Medulla oblongata (tissue), 1 donor: ENCODE measurements around the gene FMO2.
"Not testable (repeated sequence)": the region's sequence is repeated elsewhere in the genome, so short reads cannot be mapped to it uniquely, and the experiment has no call there.

Experiments
- DNase-seq: peaks from one replicate; pipeline ENCODE4 v3.0.0-alpha.2; 2015; ENCODE audit errors: extremely low spot score

FMO2 gene

DNA sequence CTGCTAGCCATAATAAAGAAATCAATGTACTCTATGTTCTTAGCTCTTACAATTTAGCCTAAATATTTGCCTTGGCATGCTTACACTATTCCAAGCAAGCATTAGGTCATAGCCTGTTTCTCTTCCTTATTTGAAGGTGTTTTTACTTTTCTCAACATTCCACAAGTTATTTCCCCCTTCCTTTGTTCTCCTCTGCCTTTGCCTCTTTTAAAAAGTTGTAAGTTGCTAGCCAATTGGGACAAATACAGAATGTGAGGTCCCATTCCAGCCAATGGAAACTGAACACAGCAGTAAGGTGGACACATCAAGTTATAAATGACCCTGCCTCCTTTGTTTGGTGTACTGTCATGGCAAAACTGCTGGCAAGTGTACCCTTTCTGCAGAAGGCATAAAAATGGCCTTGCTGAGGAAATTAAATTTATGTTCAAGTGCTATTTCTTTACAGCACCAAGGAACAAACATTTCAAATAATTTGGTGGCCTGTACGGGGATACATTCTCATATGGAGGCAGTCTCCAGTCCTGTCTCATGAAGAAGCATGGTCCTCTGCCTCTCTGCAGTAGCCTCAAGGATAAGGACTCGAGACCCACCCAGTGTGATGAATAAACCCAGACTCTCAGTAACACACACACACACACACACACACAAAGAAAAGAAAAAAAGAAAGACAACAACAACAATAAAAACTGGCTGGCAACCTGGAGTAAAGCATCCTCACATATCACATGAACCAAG lies 34.4 kb downstream of the FMO2 start:
- no peak for DNase-seq

DNA sequence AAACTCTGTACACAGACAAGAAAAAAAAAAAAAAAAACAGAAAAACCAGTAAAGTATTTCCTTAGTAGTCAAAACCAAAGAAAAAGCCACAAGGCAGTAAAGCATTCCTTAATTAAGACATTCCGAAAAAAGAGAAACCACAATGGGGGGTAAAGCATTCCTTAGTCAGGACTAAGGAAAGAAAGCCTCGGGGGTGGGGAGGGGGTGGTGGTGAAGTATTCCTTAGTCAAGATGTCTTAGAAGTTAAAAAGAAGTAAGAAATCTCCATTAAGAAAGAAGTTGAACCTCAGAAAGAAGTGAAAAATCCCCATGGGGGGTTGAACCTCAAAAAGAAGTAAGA lies 35.0 kb downstream of the FMO2 start:
- no peak for DNase-seq

DNA sequence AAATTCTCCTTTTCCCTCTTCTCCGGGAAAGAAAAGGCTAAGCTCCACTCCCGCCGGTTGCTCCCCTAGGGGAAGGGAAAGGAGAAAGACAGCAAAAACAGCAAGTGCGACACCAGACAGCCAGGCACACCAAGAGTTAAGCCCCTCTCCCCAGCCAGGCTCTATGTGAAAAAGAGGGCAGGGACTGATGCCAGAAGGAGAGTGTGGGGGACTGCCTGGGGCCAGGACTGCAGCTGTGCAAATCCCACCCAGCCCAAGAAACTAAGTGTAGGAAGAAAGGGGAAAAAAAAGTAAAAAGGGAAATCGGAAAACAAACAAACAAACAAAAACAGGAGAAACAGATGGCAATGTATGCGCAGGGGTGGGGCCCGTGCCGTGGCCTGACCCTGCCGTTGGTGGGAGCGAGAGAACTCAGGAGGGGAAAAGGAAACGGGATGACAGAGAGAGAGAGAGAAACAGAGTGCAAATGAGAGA lies 35.5 kb downstream of the FMO2 start:
- peak; percentile 14 for DNase-seq

DNA sequence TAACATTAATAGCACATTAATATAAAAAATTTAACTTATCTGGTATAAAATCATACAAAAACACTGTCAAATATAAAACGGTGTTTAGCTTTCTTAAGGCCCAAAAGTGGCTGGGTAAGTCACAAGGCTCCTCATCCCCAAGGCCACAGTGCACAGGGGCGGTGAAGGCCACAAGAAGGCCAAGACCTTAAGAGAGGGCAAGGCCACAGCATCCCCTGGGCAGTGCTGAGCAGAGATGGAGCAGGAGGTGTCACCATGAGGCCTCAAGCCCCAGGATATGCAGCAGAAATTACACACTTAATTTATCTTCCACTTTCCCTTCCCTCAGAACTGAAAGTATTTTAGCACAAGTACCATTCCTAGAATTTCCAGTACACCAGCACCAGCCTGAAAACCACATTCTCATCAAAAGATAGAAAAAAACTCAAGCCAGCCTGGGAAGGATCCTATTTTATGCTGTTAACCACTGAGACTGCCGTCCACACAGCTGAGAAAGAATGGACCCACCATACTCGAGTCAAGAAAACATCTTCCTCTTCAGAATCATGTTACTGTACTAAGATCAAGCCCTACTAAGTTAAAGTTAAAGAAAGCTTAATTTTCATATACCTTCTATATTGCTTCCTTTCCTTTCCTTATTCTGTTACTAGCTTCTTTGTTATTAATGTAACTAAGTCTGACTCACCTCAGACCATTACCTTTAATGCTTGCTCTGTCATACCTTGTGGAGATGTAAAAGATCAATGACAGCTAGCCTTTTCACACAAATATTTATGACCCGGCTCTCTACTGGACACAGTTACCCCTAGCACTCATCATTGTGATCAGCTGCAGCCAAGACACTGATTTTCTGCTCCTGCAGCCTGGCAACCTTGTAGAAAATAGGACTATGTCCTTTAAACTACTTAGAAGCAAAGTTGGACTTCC lies 36.8 kb downstream of the FMO2 start:
- peak; percentile 10 for DNase-seq

DNA sequence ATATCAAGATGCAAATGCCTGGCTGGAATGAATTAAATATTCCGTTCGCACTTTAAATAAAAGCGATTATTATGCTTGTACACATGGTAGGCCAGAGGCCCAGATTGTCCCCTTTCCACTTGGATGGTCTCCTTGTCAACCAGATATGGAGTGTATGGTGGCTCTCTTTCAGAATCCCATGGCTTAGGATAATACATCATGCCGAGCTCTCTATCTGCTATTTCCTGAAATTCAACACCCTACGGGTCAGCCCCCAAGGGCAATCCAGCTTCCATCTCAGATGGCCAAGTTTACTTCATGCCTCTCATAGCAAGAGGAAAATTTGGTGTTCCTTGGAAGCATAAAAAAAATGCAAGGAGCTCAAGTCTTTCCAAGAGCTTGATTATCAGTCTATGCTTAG lies 37.8 kb downstream of the FMO2 start:
- DNase-seq = no peak

DNA sequence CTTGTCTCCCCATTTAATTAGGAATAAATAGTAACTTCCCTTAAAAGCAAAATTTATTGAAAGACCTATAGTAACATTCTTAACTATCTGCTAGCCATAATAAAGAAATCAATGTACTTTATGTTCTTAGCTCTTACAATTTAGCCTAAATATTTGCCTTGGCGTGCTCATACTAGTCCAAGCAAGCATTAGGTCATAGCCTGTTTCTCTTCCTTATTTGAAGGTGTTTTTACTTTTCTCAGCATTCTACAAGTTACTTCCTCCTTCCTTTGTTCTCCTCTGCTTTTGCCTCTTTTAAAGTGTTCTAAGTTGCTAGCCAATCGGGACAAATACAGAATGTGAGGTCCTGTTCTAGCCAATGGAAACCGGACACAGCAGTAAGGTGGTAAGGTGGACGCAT lies 39.2 kb downstream of the FMO2 start:
- DNase-seq = not testable (repeated sequence)

DNA sequence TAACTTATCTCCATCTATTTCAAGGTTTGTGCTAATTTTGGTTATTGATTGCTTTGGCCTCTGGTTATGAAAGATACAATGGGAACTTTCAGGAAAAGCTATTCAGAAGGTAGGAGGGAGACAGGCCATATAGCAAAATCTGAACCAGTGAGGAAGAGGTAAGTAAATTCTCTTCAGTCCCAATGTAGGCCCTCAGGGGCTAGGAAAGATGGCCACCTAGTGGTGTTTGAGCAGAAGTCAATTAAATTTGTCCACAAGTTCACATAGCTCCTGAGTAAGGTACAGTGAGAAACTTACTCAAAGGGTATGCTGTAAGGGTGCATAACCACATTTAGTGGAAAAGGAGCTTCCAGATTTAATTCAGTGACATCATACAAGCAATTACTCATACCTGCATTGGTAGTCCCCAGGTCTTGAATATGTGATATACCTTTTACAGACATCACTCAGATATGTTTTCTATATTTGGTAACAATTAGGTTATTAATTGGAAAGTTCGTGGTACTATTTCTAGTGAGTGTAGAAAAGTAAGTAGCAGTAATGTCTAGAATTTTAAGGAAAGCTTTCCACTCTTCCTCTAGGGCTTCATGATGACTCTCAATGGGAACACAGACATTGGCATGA lies 41.8 kb downstream of the FMO2 start:
- peak; percentile 83 for DNase-seq

DNA sequence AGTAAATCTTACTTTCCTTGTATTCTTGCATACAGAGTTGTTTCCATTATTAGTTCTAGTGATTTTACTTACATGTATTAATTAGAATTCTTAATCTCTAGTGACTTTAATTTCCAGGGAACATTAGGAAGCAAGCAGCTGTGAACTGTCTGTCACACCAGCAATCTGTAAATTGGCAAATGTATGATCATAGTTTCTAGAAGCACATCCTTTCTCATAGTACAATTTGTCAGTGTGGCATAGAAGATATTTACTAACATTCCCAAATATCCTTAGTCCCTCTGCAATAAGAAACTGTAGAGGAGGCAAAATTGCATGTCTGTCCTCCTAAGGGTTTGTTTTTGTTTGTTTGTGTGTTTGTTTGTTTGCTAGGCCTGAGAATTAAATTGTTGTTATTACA lies 46.2 kb downstream of the FMO2 start:
- DNase-seq = no peak

DNA sequence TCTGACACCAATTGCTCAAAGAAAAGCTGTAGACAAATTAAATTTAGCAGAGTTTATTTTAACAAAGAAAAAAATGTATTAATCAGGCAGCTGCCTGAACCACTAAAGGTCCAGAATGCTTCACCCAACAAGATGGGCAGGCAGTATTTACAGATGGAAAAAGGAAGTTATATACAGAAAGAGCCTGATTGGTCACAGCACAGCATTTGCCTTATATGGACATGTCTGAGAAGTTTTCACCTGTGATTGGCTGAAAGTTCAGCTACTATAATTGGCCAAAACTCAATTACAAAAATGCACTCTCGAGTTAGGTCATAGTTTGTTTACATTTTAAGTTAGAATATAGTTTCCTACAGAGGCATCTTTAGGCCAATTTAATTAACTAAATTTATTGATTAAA lies 48.1 kb downstream of the FMO2 start:
- no peak for DNase-seq

DNA sequence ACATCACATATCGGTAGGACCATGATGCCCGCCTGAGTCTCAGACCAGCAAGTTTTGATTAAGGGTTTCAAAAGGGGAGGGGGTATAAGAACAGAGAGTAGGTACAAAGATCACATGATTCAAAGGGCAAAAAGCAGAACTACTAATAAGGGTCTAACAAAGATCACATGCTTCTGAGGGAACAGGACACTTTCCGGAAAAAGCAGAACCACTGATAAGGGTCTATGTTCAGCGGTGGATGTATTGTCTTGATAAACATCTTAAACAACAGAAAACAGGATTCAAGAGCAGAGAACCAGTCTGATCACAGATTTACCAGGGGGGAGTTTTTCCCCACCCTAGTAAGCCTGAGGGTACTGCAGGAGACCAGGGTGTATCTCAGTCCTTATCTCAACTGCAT lies 51.1 kb downstream of the FMO2 start:
- DNase-seq = not testable (repeated sequence)

DNA sequence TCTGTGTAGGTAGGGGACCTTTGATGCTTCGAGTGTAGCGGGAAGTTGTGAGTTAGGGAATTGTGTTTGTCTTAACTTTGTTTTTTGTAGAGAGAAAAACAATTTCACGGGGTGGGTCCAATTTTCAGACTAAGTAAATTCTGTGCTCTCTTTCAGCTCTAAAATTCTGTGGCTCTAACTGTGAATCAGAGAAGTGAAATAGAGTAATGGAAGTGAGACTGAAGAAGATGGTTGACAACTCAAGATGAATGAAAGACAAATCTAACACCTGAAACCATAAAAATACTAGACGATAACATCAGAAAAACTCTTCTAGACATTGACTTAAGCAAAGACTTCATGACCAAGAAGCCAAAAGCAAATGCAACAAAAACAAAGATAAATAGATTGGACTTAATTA lies 58.8 kb downstream of the FMO2 start:
- no peak for DNase-seq

DNA sequence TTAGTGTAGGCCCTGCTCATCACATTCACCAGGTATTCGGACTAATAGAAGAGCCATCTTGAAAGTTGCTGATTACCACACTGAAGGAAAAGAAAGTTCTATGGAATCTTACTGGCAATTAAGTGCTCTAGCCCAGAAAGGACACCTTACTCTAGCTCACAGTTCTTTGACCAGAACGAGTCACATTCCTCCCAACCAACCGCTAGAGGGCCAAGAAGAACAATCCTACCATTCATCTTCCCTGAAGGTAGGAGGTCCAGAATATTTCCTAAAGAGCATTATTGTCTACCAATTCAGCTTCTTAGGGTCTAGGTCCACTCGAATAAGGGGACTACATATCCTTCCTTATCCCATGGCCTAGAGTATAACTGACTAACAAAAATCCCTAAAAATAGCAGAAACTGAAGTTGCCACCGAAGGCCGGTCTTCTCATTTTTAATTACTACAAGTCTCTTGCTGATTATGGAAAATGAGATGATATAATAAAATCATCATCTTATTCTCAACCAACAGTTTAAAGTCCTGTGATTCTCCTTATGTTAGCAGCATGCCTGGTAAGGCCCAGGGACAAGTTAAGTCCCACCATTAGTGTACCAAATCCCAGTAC lies 60.5 kb downstream of the FMO2 start:
- peak; percentile 64 for DNase-seq

DNA sequence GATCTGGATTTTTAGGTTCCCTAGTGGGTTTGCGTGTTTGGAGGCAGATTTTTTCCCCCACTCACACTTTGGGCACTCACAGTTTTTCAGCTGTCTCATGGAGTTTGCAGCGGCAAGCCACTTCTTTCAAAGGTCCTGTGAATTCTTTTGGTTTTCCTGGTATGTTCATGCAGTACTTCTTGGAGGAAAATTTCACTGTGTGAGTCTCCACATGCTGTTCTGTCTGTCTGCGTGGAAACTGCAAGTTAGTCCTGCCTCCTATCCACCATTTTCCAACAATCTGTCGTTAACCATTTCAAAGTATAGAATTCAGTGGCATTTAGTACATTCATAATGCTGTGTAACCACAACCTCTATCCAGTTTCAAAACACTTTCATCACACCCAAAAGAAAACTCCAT lies 62.4 kb downstream of the FMO2 start:
- DNase-seq = no peak

DNA sequence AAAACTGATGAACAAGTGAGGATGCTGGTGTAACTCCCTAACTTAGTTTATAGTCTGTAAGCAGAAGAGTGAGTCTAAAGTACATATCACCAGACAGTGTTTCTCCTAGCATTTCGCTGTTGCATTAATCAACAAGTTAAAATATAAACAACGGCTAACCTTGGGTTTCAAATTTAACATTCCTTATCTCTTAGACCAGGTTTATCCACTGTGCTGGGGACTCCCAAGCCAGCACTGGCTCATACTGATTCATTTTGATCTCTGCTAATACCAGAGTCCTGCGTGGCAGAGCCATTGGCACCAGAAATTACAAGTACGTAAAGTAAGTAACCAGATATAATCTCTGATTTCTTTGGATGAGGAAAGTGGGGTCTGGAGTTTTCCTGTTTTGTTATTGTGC lies 63.2 kb downstream of the FMO2 start, which contains the start of gene FMO1:
TSS of gene FMO1 (plus strand) at position 193 of the 400 bp plus-strand sequence. CDS start 9,594 bp downstream, outside the sequence.
- DNase-seq = no peak

DNA sequence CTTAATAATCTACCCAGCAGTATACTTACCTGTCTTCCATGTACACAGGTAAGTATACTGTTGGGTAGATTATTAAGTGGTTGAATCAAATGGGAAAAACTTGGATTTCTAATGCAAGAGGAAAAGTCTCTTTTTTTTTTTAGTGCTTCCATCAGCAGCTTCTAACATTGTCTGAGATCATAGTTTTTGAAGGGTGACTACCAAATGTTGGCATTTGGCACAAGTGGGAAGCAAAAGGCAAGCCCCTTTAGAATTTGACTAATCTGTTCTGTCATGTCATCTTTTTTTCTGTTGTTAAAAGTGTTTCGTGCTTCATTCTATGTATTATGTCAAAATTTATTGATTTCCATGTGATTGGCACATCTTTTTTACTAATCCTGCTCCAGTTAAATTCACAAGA lies 63.7 kb downstream of the FMO2 start:
- DNase-seq = no peak

DNA sequence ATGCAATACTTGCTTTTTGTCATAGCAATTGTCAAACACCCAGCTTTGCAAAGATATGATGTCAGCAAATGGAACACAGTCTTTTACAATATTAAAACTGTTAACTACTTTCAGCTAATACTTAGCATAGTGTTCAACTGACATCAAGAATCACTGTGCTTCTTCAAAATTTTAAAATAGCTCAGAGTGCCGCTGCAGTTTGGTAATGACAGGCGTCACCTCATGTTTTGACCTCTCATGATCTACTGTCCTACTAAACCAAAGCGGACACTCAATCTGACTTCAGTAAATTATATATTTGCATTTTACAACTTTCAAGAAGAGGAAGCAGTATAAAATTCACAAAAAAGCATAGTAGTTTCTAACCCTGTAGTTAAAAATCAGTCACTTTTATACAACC lies 65.2 kb downstream of the FMO2 start:
- no peak for DNase-seq

DNA sequence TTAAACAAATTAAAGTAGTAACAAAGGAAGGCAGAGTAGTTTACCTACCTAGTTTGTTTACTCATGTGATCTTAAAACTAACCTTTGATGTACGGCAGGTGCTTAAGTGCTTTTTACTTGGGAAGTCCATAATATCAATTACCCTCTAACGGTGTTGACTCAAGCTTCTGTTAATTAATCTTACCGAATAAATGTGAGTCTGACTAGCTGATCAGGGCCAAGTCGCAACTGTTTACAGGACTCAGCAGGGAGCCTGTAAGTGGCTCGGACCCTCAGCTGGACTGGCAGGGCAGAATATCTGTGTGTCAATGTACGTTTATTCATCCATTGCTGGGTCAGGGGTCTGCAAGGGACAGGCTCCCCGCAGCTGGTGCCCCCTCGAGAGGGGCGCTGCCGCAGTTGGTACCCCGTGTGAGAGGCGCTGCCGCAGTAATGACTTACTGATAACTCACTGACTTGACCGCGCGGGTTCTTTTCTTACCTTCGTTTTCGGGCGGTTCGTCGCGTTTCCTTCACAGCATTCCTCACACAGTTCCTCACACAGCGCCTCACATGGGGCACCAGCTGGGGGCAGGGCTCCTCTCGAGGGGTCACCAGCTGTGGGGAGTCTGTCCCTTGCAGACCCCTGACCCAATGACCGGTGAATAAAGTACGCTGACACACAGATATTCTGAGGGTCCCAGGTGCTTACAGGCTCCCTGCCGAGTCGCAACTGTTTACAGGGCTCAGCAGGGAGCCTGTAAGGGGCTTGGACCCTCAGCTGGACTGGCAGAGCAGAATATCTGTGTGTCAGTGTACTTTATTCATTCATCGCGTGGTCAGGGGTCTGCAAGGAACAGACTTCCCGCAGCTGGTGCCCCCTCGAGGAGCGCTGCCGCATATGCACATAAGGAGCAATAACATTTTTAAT lies 66.2 kb downstream of the FMO2 start:
- peak; percentile 12 for DNase-seq

DNA sequence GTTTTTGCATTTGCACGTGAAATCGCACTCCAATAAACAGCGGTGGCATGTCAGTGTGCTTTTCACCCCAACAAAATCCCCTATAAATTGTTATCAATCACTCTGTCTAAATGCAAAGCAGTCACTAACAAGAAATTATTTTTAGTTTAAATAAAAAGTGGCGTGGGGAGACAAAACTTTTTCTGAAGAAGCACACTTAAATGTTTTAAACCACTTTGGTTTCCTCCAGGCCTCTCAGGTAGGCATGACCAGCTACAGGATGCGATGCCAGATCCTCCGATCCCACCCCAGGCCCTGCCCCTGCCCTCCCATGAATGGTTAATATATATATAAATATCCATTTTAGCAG lies 66.8 kb downstream of the FMO2 start:
- DNase-seq = no peak

DNA sequence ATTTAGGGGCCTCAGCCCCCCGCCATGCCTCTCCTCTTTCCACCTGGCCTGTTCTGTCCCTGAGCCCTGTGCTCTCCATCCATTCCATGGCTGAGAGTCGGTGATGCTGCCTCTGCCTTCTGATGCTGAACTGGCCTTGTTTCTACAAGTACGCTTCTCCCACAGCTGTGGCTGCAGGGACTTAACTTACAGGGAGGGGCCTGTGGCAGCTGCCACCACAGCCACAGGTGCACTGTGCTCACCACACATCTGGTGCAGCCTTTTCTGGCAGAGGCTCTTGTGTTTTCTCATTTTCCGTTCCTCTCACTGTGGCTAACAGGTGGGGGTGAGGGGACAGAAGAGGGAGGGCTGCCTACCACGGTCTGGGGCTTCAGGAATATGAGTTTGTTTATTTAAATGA lies 67.4 kb downstream of the FMO2 start:
- no peak for DNase-seq

DNA sequence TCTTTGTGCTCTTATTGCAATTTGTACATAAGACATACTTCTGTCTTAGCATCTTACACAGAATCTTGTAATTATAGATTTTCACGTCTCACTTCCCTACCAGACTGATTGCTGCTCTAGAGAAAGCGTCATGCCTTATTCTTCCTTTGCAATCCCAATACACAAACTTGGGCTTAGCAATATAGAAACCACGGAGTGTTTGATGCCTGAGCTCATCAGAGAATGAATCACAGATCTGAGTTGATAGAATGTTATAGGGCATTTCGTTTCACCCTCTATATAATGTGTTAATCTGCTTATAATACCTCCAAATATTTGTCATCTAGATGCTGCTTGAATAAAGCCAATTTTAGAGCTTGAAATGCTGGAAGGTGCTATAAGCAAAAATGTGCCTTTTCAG lies 69.8 kb downstream of the FMO2 start:
- DNase-seq = no peak

DNA sequence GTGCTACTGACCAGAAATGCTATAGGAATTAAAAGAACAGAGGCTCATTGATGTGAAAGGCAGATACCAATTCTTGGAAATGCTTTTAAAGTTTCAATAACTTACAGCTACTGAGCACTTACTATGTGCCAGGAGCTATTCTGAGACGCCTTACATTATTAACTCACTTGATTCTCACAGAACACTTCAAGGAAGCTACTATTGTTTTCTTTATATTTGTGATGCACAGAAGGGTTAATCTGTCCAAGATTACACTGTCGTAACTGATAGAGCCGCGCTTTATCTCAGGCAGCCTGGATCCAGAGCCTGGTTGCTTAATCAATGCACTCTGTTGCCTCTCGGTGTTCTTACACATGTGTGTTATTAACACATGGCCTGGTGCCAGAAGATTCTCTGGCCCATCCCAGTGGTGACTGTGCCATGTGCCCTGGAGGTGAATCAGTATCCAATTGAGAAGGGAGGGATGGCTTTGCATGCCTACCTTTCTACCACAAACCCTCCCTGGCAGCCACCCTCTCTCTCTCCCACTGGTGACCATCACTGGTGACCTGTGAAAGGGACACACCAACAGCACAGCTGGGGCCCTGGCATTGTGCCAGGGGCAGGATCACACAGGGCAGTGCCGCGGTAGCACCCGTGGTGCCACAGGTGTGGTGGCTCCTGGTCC lies 72.0 kb downstream of the FMO2 start:
- DNase-seq = no peak
